K562 (cell line): ENCODE results near the gene GRIA3. TPM values are rescaled to one million over a fixed set of nuclear protein-coding genes. Genes with fewer than 3 reads are reported as not detected.

Experiments used
- ATAC-seq: fragments of 200-7000 bp; cut with Tn5 transposase; 3 replicates; pipeline ENCODE4 v1.9.1; 2020; ENCODE audit warnings: moderate library complexity
- BruUV-seq: library from RNA; stranded (reverse); fragments of 400-500 nt; replicated peaks from 2 replicates; lab custom pipeline; 2021; lab: Mats Ljungman, UMichigan
- CTCF ChIA-PET: fragments of 300-600 bp; formaldehyde crosslinking; extraction: SDS; loops from one replicate; lab custom pipeline; 2021; ENCODE audit warnings: low intra/inter-chr PET ratio; lab: Yijun Ruan, JAX
- POLR2A ChIA-PET: fragments of 300-600, 350-650 bp; sonication (Branson Sonifier 250); formaldehyde crosslinking; extraction: SDS; loops from one replicate; lab custom pipeline; 2021; ENCODE audit warnings: antibody characterized with exemption, inconsistent platforms; lab: Yijun Ruan, JAX
- DNase-seq, 4 experiments: peaks; one replicate each; pipeline versions ENCODE4 v3.0.0 to v3.0.0-alpha.2; 2011 to 2018; ENCODE audit warnings: low spot score in 3 of 4, mixed read lengths in 3 of 4; ENCODE audit errors: extremely low read depth in 1 of 4
- FAIRE-seq: peaks from 2 replicates; lab custom pipeline; 2011; peaks lifted over from hg19 to GRCh38; lab: Jason Lieb, UNC
- H2AFZ ChIP-seq: 2 replicates; pipeline ENCODE4 v1.6.0; 2011; ENCODE audit warnings: low read depth, low read length, control low read depth, inconsistent platforms
- H3K27ac ChIP-seq: fragments of 200-600 bp; 3 replicates; pipeline ENCODE4 v1.8.0; 2011; ENCODE audit warnings: low read depth, mild to moderate bottlenecking, control low read depth, inconsistent platforms, low read length, moderate library complexity, mixed read lengths; ENCODE audit errors: extremely low read depth
- H3K27me3 ChIP-seq, 2 experiments: fragments of 300-600 bp in 1 of 2; 2 replicates in 1 of 2; 3 replicates in 1 of 2; pipeline versions ENCODE4 v1.6.0 to v1.8.0; 2011; ENCODE audit warnings: inconsistent platforms in 2 of 2, low read length in 2 of 2, mild to moderate bottlenecking in 1 of 2, mixed read lengths in 1 of 2, moderate library complexity in 1 of 2; ENCODE audit not compliant: control insufficient read depth in 2 of 2, insufficient read depth in 2 of 2
- H3K36me3 ChIP-seq: fragments of 300-600 bp; 3 replicates; pipeline ENCODE4 v1.8.0; 2011; ENCODE audit warnings: mild to moderate bottlenecking, low read length, inconsistent platforms; ENCODE audit not compliant: control insufficient read depth, insufficient read depth
- H3K4me1 ChIP-seq, 2 experiments: fragments of 200-600 bp in 1 of 2; replicated peaks in 1 of 2; 2 replicates in 1 of 2; 3 replicates in 1 of 2; pipeline versions ENCODE4 v1.5.1 to v1.8.0; 2011; ENCODE audit warnings: inconsistent platforms in 2 of 2, low read length in 2 of 2, mild to moderate bottlenecking in 1 of 2, mixed read lengths in 1 of 2, moderate library complexity in 1 of 2; ENCODE audit not compliant: control insufficient read depth in 2 of 2, insufficient read depth in 2 of 2
- H3K4me2 ChIP-seq: 2 replicates; pipeline ENCODE4 v1.6.1; 2011; ENCODE audit warnings: low read length, control low read depth, inconsistent platforms, mixed read lengths; ENCODE audit not compliant: insufficient read depth
- H3K4me3 ChIP-seq: fragments of 200-600 bp; sonication (generic), shearing (Covaris generic); 2 replicates; pipeline ENCODE4 v1.5.1; 2016; ENCODE audit warnings: control low read depth, inconsistent platforms
- H3K79me2 ChIP-seq: fragments of 200-600 bp; 3 replicates; pipeline ENCODE4 v1.8.0; 2011; ENCODE audit warnings: low read length, inconsistent platforms; ENCODE audit not compliant: control insufficient read depth, insufficient read depth
- H3K9ac ChIP-seq, 2 experiments: 2 replicates each; pipeline versions ENCODE4 v1.6.0 to v1.6.1; 2011; ENCODE audit warnings: low read depth in 2 of 2, low read length in 2 of 2, control low read depth in 1 of 2, inconsistent platforms in 1 of 2, mild to moderate bottlenecking in 1 of 2, mixed read lengths in 1 of 2; ENCODE audit not compliant: insufficient read depth in 1 of 2
- H3K9me1 ChIP-seq: one replicate; pipeline ENCODE4 v1.6.0; 2011; ENCODE audit warnings: inconsistent platforms, mild to moderate bottlenecking, low read length, moderate library complexity; ENCODE audit not compliant: control insufficient read depth, insufficient read depth
- H3K9me3 ChIP-seq: replicated peaks from 2 replicates; pipeline ENCODE4 v1.5.1; 2011; ENCODE audit warnings: low read depth, low read length, inconsistent platforms; ENCODE audit not compliant: control insufficient read depth, insufficient read depth
- H4K20me1 ChIP-seq: replicated peaks from 2 replicates; pipeline ENCODE4 v1.6.1; 2011; ENCODE audit warnings: low read length, inconsistent platforms, mixed read lengths; ENCODE audit not compliant: control insufficient read depth, insufficient read depth
- ARID2 ChIP-seq: fragments of 450-650 bp; IDR thresholded peaks from 2 replicates; pipeline ENCODE4 v1.6.1; 2017; ENCODE audit warnings: antibody characterized with exemption, mild to moderate bottlenecking
- CEBPB ChIP-seq: fragments of 450-650 bp; IDR thresholded peaks from 2 replicates; pipeline ENCODE4 v1.6.1; 2016; ENCODE audit warnings: missing genetic modification characterization, missing compliant biosample characterization
- FOXO4 ChIP-seq: fragments of 450-650 bp; formaldehyde crosslinking; IDR thresholded peaks from 2 replicates; pipeline ENCODE4 v1.4.0; 2020; ENCODE audit warnings: mild to moderate bottlenecking, moderate library complexity
- RFX5 ChIP-seq: IDR thresholded peaks from 2 replicates; pipeline ENCODE4 v1.6.1; 2011; ENCODE audit warnings: low read depth, mild to moderate bottlenecking, improper control_type of control experiment, low read length
- RNF2 ChIP-seq: sonication (generic); IDR thresholded peaks from 2 replicates; pipeline ENCODE4 v1.6.1; 2016
- SMAD2 ChIP-seq: fragments of 150-350 bp; IDR thresholded peaks from 2 replicates; pipeline ENCODE4 v1.6.1; 2014; ENCODE audit warnings: low read depth, mild to moderate bottlenecking, low read length
- WGBS: fragments of 100-300 bp; shearing (Covaris generic); methylation state at CpG from one replicate; pipeline ENCODE4 v1.1.6; 2016; ENCODE audit warnings: low coverage, mixed read lengths; ENCODE audit not compliant: insufficient coverage; ENCODE audit errors: missing lambda C conversion rate; 5-methylcytosine and 5-hydroxymethylcytosine counted together
- in situ Hi-C: fragments of 300-500 bp; cut with MboI; formaldehyde crosslinking; loops from 4 replicates; pipeline ENCODE4 v1.15.0; 2018; ENCODE audit warnings: inconsistent platforms, mixed read lengths
- intact Hi-C: fragments of 100-400 bp; cut with micrococcal nuclease; formaldehyde crosslinking; loops from 2 replicates; pipeline ENCODE4 v1.14.2; 2022
- polyA plus RNA-seq, 8 experiments: library from polyadenylated mRNA; depleted of rRNA in 4 of 8; stranded (reverse) in 5 of 8; unstranded in 3 of 8; fragments of >200 nt; fragmentation: Nextera tagmentation in 2 of 8; fragmentation: Illumina TruSeq in 1 of 8; extraction: Ambion mirVana in 2 of 8; extraction: Trizol in 1 of 8; gene quantifications; 2 replicates each; pipeline versions ENCODE4 v1.2.1 to v1.2.3, GENCODE V29; 2011 to 2014; ENCODE audit warnings: inconsistent platforms in 1 of 8, missing spikeins in 1 of 8
- total RNA-seq, 7 experiments: library from RNA; depleted of rRNA in 6 of 7; stranded (reverse); fragments of >200 nt in 6 of 7; fragmentation: Illumina TruSeq in 2 of 7; extraction: Trizol in 2 of 7; gene quantifications; 2 replicates each; pipeline versions ENCODE4 v1.2.1 to v1.2.3, GENCODE V29; 2011 to 2021; ENCODE audit warnings: low replicate concordance in 1 of 7
- TF ChIP-seq, protein P1 (sequence below): IDR thresholded peaks from 2 replicates; pipeline ENCODE4 v1.6.1; 2012; ENCODE audit warnings: low read depth, low read length, improper control_type of control experiment, borderline replicate concordance

The GRIA3 gene
- total and polyA plus RNA-seq, 9 of the 15 experiments (the other 6 are each of a cell fraction or from before 2014, with no cell fraction given), result 0.10 TPM; not detected in 8

- Histone ChIP-seq H3K36me3 (no peaks in the 10 kb centered on the region), H3K27me3 (no peaks in the 10 kb centered on the region), H3K9me3 (no peaks in the 10 kb centered on the region), H4K20me1 (no peaks in the 10 kb centered on the region), H3K4me2 (no peak overlapping the region), H2AFZ (no peak overlapping the region), H3K79me2 (no peaks in the 10 kb centered on the region), H3K4me3 (no peak overlapping the region), H3K9ac (no peak overlapping the region), H3K27ac (no peak overlapping the region), H3K4me1 (no peaks in the 10 kb centered on the region), H3K9me1 (no peaks in the 10 kb centered on the region)
- POLR2A ChIA-PET, result no interaction called here
- WGBS, result 0% methylated on average over 1 of the region's 1 CpG
- no peak for FAIRE-seq
- intact Hi-C loops, result no loop called here
- in situ Hi-C loops, result no loop called here
- no peak for DNase-seq
- BruUV-seq, result no TSS peak
- no peak for TF ChIP-seq RNF2
- TF ChIP-seq RFX5, result no peak
- TF ChIP-seq SMAD2, result no peak
- TF ChIP-seq CEBPB (tag), result no peak
- no peak for TF ChIP-seq ARID2
- no peak for TF ChIP-seq FOXO4
- TF ChIP-seq, protein P1, sequence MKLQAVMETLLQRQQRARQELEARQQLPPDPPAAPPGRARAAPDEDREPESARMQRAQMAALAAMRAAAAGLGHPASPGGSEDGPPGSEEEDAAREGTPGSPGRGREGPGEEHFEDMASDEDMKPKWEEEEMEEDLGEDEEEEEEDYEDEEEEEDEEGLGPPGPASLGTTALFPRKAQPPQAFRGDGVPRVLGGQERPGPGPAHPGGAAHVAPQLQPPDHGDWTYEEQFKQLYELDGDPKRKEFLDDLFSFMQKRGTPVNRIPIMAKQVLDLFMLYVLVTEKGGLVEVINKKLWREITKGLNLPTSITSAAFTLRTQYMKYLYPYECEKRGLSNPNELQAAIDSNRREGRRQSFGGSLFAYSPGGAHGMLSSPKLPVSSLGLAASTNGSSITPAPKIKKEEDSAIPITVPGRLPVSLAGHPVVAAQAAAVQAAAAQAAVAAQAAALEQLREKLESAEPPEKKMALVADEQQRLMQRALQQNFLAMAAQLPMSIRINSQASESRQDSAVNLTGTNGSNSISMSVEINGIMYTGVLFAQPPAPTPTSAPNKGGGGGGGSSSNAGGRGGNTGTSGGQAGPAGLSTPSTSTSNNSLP, result no peak
- ATAC-seq, result no peak
- CTCF ChIA-PET, result no interaction called here
Measured at GRCh38 chrX:123298026-123298425, 113.9 kb downstream of the GRIA3 start.
